RWPE2 (cell line): ENCODE data around the gene SLC8B1.

Experiments
- ATAC-seq: fragments of 200-7000 bp; cut with Tn5 transposase; 3 replicates; pipeline ENCODE4 v1.9.1; 2021; ENCODE audit warnings: low read depth
- DNase-seq: peaks from one replicate; pipeline ENCODE4 v3.0.0-alpha.2; 2020; ENCODE audit warnings: low spot score
- H3K27ac ChIP-seq: fragments of 450-650 bp; 2 replicates; pipeline ENCODE4 v1.5.1; 2017; ENCODE audit warnings: mild to moderate bottlenecking; ENCODE audit not compliant: poor library complexity, severe bottlenecking
- H3K27me3 ChIP-seq: fragments of 250-450 bp; sonication (Bioruptor Pico); 2 replicates; pipeline ENCODE4 v1.5.1; 2021; ENCODE audit warnings: mild to moderate bottlenecking, moderate library complexity; ENCODE audit not compliant: insufficient read depth, poor library complexity, severe bottlenecking
- H3K36me3 ChIP-seq: fragments of 250-450 bp; sonication (Bioruptor Pico); 2 replicates; pipeline ENCODE4 v1.5.1; 2020; ENCODE audit warnings: low read depth, mild to moderate bottlenecking, moderate library complexity
- H3K4me1 ChIP-seq: fragments of 250-450 bp; sonication (Bioruptor Pico); 2 replicates; pipeline ENCODE4 v1.5.1; 2021; ENCODE audit warnings: mild to moderate bottlenecking, moderate library complexity; ENCODE audit not compliant: insufficient read depth, poor library complexity, severe bottlenecking
- H3K4me3 ChIP-seq: fragments of 250-450 bp; sonication (Bioruptor Pico); 2 replicates; pipeline ENCODE4 v1.5.1; 2021; ENCODE audit warnings: mild to moderate bottlenecking, moderate library complexity; ENCODE audit not compliant: severe bottlenecking
- H3K9me3 ChIP-seq: fragments of 250-450 bp; sonication (Bioruptor Pico); 2 replicates; pipeline ENCODE4 v1.5.1; 2021; ENCODE audit warnings: mild to moderate bottlenecking, moderate library complexity; ENCODE audit not compliant: severe bottlenecking
- TF ChIP-seq, protein P1 (sequence below): fragments of 450-650 bp; IDR thresholded peaks from one replicate; pipeline ENCODE4 v1.5.1; 2017; ENCODE audit warnings: mild to moderate bottlenecking, moderate library complexity; ENCODE audit not compliant: poor library complexity, severe bottlenecking

The SLC8B1 gene

GRCh38 chr12:113351089-113351488 is 16.2 kb upstream of the SLC8B1 start:
- DNase-seq (no peak), ATAC-seq (no peak)
- TF ChIP-seq, protein P1, sequence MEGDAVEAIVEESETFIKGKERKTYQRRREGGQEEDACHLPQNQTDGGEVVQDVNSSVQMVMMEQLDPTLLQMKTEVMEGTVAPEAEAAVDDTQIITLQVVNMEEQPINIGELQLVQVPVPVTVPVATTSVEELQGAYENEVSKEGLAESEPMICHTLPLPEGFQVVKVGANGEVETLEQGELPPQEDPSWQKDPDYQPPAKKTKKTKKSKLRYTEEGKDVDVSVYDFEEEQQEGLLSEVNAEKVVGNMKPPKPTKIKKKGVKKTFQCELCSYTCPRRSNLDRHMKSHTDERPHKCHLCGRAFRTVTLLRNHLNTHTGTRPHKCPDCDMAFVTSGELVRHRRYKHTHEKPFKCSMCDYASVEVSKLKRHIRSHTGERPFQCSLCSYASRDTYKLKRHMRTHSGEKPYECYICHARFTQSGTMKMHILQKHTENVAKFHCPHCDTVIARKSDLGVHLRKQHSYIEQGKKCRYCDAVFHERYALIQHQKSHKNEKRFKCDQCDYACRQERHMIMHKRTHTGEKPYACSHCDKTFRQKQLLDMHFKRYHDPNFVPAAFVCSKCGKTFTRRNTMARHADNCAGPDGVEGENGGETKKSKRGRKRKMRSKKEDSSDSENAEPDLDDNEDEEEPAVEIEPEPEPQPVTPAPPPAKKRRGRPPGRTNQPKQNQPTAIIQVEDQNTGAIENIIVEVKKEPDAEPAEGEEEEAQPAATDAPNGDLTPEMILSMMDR, result no peak
- Histone ChIP-seq H3K9me3 (no peaks in the 10 kb centered on the region), H3K27ac (no peak overlapping the region), H3K27me3 (no peaks in the 10 kb centered on the region), H3K4me3 (no peak overlapping the region), H3K36me3 (no peaks in the 10 kb centered on the region), H3K4me1 (no peaks in the 10 kb centered on the region)

DNA sequence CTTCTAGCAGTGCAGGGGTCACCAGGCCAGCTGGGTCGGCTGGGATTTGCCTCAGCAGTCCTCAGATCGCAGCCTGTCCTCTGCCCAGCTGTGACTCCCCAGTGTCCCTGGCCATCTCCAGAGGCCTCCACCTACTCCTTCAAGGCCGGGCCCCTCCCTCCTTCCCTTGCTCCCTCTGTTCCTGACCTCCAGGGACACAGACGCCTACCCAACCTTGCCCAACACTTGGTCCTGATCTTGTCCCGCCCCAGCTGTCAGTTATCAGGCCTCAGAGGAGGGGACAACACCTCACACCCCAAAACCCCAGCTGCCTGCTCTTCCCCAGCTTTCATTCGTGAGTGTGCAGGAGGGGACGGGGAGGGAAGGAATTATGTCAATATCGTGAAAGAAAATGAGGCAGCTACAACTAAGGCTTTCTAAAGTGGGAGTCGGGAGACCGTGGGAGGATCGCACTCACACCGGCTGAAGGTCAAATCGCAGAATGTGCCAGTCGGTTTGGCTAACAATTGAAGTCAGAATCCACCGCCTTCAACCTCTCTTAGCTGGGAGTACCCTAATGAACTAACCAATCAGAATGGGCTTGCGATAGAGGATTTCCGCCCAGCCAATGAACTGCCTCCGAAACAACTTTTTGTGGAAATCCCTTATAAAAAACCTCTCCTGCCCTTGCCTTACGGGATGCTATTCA is 14.1 kb upstream of the SLC8B1 start:
- Histone ChIP-seq H3K36me3 (no peaks in the 10 kb centered on the region), H3K9me3 (no peaks in the 10 kb centered on the region), H3K4me1 (no peaks in the 10 kb centered on the region), H3K27me3 (no peaks in the 10 kb centered on the region), H3K27ac (no peak overlapping the region), H3K4me3 (no peak overlapping the region)
- no peak for ATAC-seq
- TF ChIP-seq, protein P1, result no peak
- no peak for DNase-seq

DNA sequence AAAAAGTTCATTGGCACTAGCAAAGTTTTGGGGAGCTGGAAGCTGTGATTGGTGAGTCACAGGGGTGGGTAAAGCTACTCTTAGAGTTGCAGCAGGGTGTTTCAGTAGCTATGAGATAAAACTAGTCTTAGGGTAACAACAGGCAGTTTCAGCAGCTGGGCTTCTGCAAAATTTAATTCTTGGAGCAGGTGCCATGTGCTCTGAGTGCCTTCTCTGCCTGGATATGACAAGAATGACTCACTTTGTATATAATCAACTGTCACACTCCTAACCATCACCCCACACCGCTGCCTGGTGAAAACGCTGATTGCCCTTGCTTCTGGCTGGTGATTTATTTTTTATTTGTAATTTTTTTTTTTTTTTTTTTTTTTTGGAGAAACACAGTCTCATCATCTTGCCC is 13.0 kb upstream of the SLC8B1 start:
- Histone ChIP-seq H3K9me3 (no peaks in the 10 kb centered on the region), H3K36me3 (no peaks in the 10 kb centered on the region), H3K4me1 (no peaks in the 10 kb centered on the region), H3K27me3 (no peaks in the 10 kb centered on the region), H3K27ac (no peak overlapping the region), H3K4me3 (no peak overlapping the region)
- ATAC-seq, result no peak
- TF ChIP-seq, protein P1, result no peak
- DNase-seq, result no peak

DNA sequence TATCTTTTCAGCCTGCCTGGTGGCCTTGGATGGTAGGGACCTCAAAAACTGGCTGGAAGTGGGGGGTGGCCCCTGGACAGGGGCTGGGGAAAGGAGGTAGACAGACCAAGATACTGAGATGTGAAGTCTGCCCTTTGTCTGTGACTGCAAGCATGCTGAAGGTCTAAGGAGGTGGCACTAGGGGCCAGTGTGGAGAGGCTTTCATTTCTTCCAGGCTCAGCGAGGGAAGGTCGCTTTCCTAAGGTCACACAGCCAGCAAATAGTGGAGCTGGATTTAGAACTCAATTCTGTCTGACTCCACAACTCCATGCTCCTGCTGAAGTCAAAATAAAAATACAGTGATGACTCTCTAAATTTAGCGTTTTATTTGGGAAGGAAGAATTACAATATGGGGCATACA is 12.2 kb upstream of the SLC8B1 start:
- no peak for DNase-seq
- ATAC-seq, result no peak; the same call in 2 of the 3 replicates
- H3K27me3 ChIP-seq, result no peaks in the 10 kb centered on the region
- H3K36me3 ChIP-seq, result no peaks in the 10 kb centered on the region
- no peaks in the 10 kb centered on the region for H3K4me1 ChIP-seq
- H3K27ac ChIP-seq, result no peak overlapping the region
- TF ChIP-seq, protein P1, result no peak
- H3K9me3 ChIP-seq, result no peaks in the 10 kb centered on the region
- H3K4me3 ChIP-seq, result no peak overlapping the region

GRCh38 chr12:113346353-113346752 is 11.4 kb upstream of the SLC8B1 start:
- no peaks in the 10 kb centered on the region for H3K27me3 ChIP-seq
- TF ChIP-seq, protein P1, result no peak
- H3K4me3 ChIP-seq, result no peak overlapping the region
- no peaks in the 10 kb centered on the region for H3K4me1 ChIP-seq
- no peaks in the 10 kb centered on the region for H3K9me3 ChIP-seq
- H3K27ac ChIP-seq, result no peak overlapping the region
- no peak for DNase-seq
- H3K36me3 ChIP-seq, result no peaks in the 10 kb centered on the region
- ATAC-seq, result no peak
